ENCODE data around the gene PLD4.

Gene PLD4

DNA sequence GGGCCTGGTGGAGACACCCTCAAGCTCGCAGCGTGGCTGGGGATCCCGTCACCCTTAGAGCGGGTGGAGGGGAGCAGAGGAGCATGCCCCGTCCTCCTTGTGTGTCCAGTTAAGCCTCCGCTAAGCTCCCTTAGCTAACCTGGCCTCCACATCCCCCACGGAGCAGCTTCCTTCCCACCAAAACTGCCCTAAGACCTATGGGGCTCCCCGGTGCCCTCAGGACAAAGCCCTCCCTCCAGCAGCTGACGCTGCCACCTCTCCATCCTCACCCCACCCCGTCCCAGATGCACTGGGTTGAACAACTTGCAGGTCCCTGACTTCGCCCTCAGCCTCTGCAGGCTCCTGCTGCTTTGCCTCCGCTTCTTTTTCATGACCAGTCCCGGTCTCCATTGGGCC, 49.5 kb downstream of the PLD4 start:
- DNase-seq (ENCODE audit: low read depth in 3 of 3), result no peak

GRCh38 chr14:104974665-104975390, 50.1 kb downstream of the PLD4 start:
- DNase-seq (ENCODE audit: low read depth in 3 of 3), result no peak

GRCh38 chr14:104975481-104976197, 51.0 kb downstream of the PLD4 start:
- DNase-seq (ENCODE audit: low read depth in 3 of 3), result no peak

DNA sequence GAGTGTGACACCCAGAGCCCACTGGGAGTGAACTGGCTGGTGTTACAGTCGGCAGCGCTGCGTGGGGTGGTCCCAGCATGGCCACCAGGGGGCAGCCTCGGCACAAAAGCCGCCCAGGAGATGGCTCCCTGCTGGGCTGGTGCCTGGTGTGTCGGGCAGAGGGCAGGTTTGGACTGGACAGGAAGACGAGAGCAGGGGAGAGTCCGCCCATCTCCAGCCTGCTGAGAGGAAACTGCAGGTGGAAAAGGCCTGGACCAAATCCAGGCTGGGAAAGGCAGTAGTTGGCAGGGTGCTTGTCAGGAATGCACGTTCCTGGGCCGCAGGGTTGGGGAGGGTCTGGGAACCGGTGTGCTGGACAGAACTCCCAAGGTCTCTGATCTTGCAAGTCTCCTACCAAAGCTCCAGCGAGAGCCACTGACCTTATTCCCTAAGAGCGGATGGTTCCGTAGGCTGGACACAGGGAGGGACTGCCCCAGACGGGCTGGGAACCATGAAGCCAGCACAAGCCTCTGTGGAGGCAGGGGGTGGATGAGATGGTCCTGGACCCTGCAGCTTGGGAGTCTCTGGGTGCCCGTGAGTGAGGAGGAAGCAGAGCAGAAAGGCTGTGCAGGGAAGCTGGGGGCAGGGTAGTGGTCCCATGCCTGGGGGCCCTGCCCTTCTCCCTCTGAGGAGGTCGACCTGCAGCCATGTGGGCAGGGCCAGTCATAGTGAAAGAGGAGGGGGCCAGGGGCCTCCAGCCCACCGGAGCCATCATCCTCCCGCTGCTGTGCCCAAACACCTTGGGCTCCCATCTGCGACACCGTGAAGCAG, 51.7 kb downstream of the PLD4 start:
- DNase-seq (ENCODE audit: low read depth in 3 of 3), result peak; percentile 74 to 88 (median 82)

- no peak for DNase-seq (ENCODE audit: low read depth in 3 of 3)
Measured at GRCh38 chr14:104977008-104977680, 52.5 kb downstream of the PLD4 start.

DNA sequence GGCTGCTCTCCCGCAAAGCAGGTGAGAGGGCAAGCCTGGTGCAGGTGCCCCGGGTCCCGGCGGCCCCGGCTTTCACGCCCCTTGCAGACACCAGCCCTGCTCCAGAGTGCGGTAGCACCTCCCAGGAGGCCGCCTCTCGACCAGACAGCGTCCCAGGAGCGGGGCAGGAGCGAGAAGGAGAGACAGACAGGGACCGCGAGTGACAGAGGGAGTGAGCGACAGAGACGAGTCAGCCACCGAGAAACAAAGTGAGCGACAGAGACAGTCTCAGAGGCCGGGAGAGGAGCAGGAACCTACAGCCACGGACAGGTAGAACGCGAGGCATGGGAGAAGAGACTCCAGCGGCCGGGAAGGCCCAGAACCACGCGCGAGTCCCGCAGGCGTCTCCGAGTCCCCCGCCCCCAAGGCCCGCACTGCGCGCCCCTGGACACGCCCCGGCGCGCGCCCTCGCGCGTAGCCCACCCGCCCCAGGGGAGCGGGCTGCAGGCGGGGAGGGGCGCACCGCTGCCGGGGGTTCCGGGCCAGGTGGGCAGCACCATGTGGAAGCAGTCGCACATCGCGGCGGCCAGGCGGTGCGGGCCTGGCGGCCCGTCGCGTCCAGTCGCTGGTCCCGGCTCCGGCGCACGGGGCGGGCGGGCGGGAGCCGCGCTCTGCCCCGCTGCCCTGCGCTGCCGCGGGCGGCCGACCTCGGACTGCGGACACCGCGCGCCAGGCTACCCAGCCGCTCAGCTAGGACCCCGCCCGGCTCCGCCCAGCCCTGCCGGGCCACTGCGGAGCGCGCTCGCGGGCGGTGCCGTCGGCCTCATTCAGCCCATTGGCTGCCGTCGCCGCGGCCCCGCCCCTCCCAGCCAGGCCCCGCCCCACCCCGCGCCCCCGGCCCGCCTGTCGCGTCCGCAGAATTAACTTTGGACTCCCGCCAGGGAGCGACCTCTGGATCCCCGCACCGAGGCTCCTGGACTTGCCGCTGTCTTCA, 53.3 kb downstream of the PLD4 start, which contains the start of gene AHNAK2:
Gene AHNAK2 (minus strand): TSS at position 694 of the 973 bp plus-strand sequence. CDS start 137 bp downstream, at position 557.
- peak; percentile 26 to 44 (median 29) for DNase-seq (ENCODE audit: low read depth in 3 of 3)

GRCh38 chr14:104978746-104979691, 54.3 kb downstream of the PLD4 start:
- no peak for DNase-seq (ENCODE audit: low read depth in 3 of 3)

DNA sequence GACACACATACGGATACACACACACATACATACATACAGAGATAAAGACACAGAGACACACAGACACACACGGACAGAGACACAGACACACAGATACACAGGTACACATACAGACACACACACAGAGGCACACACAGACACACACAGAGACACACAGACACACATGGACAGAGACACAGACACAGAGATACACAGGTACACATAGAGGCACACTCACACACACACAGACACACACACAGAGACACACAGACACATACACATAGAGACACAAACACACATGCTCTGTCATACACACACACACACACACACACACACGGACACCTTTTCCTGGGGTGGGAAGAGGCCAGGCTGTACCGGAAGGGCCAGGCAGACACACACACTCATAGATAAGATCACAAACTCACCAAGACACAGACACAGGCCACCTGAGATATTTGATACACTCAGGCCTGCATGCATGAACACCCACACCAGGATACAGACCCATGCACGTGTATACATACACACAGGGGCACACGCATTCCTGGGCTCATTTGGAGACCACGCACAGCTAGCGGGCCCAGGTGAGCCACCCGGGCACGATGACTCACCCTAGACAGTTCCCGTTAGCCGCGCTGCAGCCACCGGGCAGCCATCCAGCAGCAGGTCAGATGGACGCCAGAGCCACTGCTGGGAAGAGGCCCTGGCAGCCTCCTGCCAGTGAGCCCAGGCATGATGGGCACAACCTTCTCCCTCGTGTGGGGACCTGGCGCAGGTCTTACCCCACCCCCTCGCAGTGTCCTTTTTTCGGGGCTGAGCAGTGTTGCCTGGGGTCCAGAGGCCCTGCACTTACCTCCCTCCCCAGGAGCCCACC, 55.3 kb downstream of the PLD4 start:
- no peak for DNase-seq (ENCODE audit: low read depth in 3 of 3)

GRCh38 chr14:104980611-104981531, 56.2 kb downstream of the PLD4 start:
- no peak for DNase-seq (ENCODE audit: low read depth in 3 of 3)

- no peak for DNase-seq (ENCODE audit: low read depth in 3 of 3)
Measured at GRCh38 chr14:104981699-104982541, 57.2 kb downstream of the PLD4 start.

GRCh38 chr14:104982548-104983230, 58.0 kb downstream of the PLD4 start:
- DNase-seq (ENCODE audit: low read depth in 3 of 3), result no peak
